Retinal pigment epithelial cell (primary cell): Measurements from ENCODE around the gene PHKG2.

Experiments
- DNase-seq: peaks from one replicate; pipeline ENCODE4 v3.0.0-alpha.2; 2010; ENCODE audit warnings: low read depth
- H3K4me3 ChIP-seq: 2 replicates; pipeline ENCODE4 v1.5.1; 2011; ENCODE audit warnings: mild to moderate bottlenecking, low read length, control low read depth, moderate library complexity
- CTCF ChIP-seq: conservative IDR thresholded peaks from 2 replicates; pipeline ENCODE4 v1.5.1; 2011; ENCODE audit warnings: low read depth, low read length, control low read depth, inconsistent platforms

PHKG2 gene

GRCh38 chr16:30706046-30706445 is 42.2 kb upstream of the PHKG2 start:
- H3K4me3 ChIP-seq, result no peak overlapping the region
- no peak for TF ChIP-seq CTCF
- DNase-seq, result no peak

DNA sequence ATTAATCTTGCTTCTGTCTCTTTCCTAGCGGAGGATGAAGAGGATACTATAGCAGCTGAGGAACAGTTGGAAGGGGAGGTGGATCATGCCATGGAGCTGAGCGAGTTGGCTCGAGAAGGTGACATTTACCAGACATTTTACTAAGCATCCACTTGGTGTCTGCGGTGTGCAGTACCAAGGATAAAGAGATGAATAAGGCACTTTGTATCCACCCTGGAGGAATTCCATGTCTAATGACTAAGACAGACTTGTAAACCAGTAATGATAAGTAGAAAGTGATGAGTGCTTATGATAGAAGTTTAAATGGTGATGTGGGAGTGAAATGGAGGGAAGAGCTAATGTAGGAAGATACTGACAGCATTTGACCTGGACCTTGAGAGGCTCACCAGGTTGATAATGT is 37.3 kb upstream of the PHKG2 start:
- no peak overlapping the region for H3K4me3 ChIP-seq
- TF ChIP-seq CTCF, result no peak
- DNase-seq, result no peak

- no peak overlapping the region for H3K4me3 ChIP-seq
- no peak for DNase-seq
- TF ChIP-seq CTCF, result no peak
Observed at GRCh38 chr16:30711712-30712111, 36.5 kb upstream of the PHKG2 start.

GRCh38 chr16:30715750-30716445 is 32.3 kb upstream of the PHKG2 start:
- no peak for DNase-seq
- no peak overlapping the region for H3K4me3 ChIP-seq
- TF ChIP-seq CTCF, result no peak

DNA sequence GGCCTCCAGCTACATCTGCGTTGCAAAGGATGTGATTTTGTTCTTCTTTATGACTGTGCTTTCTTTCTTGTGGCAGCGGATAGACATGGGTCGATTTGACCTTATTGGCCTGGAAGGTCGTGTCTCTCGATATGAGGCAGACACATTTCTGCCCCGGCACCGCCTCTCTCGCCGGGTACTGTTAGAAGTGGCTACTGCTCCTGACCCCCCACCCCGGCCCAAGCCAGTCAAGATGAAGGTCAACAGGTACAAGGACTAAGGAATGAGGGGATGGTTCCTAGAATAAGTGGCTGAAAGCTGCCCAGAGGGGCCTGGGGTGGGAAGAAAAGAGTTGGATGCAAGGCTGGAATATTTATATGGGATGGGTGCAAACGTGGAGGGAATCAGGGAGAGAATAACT is 28.1 kb upstream of the PHKG2 start:
- no peak for TF ChIP-seq CTCF
- H3K4me3 ChIP-seq, result no peak overlapping the region

DNA sequence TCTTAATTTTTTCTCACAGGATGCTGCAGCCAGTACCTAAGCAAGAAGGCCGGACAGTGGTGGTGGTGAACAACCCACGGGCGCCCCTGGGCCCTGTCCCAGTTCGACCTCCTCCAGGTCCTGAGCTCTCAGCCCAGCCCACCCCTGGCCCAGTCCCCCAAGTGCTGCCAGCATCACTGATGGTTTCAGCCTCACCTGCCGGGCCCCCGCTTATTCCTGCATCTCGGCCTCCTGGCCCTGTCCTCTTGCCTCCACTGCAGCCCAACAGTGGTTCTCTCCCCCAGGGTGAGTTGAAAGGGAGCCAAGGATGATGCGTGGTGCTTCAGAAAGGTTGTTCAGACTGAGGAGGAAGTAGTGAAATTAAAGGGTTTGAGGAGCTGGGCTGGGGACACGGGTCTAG is 27.5 kb upstream of the PHKG2 start:
- no peak overlapping the region for H3K4me3 ChIP-seq
- TF ChIP-seq CTCF, result no peak
- DNase-seq, result no peak

More for the DNA sequence above, 28.1 kb upstream of the PHKG2 start:
- DNase-seq, result no peak

GRCh38 chr16:30721167-30721566 is 27.1 kb upstream of the PHKG2 start:
- no peak for TF ChIP-seq CTCF
- DNase-seq, result no peak
- H3K4me3 ChIP-seq, result no peak overlapping the region
